HCT116 (cell line): ENCODE results near the gene HIPK2. TPM values are rescaled to one million over a fixed set of nuclear protein-coding genes. Genes with fewer than 3 reads are reported as not detected.

Source experiments
- ATAC-seq: fragments of 200-7000 bp; cut with Tn5 transposase; 2 replicates; pipeline ENCODE4 v1.9.1; 2020; ENCODE audit warnings: mild to moderate bottlenecking, moderate library complexity
- BruUV-seq: library from RNA; stranded (reverse); fragments of 400-500 nt; replicated peaks from 2 replicates; lab custom pipeline; 2021; lab: Mats Ljungman, UMichigan
- CTCF ChIA-PET: fragments of 300-600 bp; sonication (Branson Sonifier 250); formaldehyde crosslinking; loops from one replicate; lab custom pipeline; 2021; ENCODE audit warnings: antibody characterized with exemption; lab: Charles Lee
- POLR2A ChIA-PET: fragments of 300-600, 350-600 bp; sonication (Branson Sonifier 250); formaldehyde crosslinking; loops from one replicate; lab custom pipeline; 2021; ENCODE audit warnings: antibody characterized with exemption; lab: Charles Lee
- RAD21 ChIA-PET, 2 experiments: fragments of 300-600 bp; sonication (Branson Sonifier 250); formaldehyde crosslinking; loops; one replicate each; lab custom pipeline; 2023; ENCODE audit warnings: low total read pairs in 2 of 2; ENCODE audit not compliant: uncharacterized antibody in 2 of 2, unreplicated experiment in 2 of 2, low non-redundant PET in 1 of 2; lab: Charles Lee
- DNase-seq: peaks from one replicate; pipeline ENCODE4 v3.0.0-alpha.2; 2010; ENCODE audit warnings: low read depth, low spot score
- H2AFZ ChIP-seq: fragments of 200-600 bp; shearing (Covaris generic), sonication (generic); 2 replicates; pipeline ENCODE4 v1.6.1; 2017; ENCODE audit warnings: low read depth, mixed run types, mixed read lengths, antibody characterized with exemption, low read length; ENCODE audit not compliant: poor library complexity, severe bottlenecking
- H3K27ac ChIP-seq: 2 replicates; pipeline ENCODE4 v1.5.1; 2012; ENCODE audit warnings: low read depth, low read length
- H3K27me3 ChIP-seq: fragments of 200-600 bp; sonication (generic); 2 replicates; pipeline ENCODE4 v1.6.1; 2016; ENCODE audit warnings: mixed run types, low read length, mixed read lengths; ENCODE audit not compliant: insufficient read depth
- H3K36me3 ChIP-seq, 2 experiments: fragments of 200-500 bp in 1 of 2; fragments of 200-600 bp in 1 of 2; sonication (Bioruptor generic) in 1 of 2; sonication (generic) in 1 of 2; 2 replicates each; pipeline versions ENCODE4 v1.5.1 to v1.6.1; 2014 to 2016; ENCODE audit warnings: low read length in 2 of 2, inconsistent platforms in 1 of 2, mixed read lengths in 1 of 2, mixed run types in 1 of 2; ENCODE audit not compliant: insufficient read depth in 2 of 2, control insufficient read depth in 1 of 2
- H3K4me1 ChIP-seq, 2 experiments: fragments of 200-600 bp in 1 of 2; sonication (generic) in 1 of 2; 2 replicates each; pipeline versions ENCODE4 v1.5.1 to v1.6.1; 2012 to 2017; ENCODE audit warnings: low read length in 2 of 2, inconsistent platforms in 1 of 2, mild to moderate bottlenecking in 1 of 2, mixed read lengths in 1 of 2, mixed run types in 1 of 2, moderate library complexity in 1 of 2; ENCODE audit not compliant: insufficient read depth in 2 of 2, control insufficient read depth in 1 of 2
- H3K4me2 ChIP-seq: fragments of 200-600 bp; sonication (generic); 2 replicates; pipeline ENCODE4 v1.6.1; 2017; ENCODE audit warnings: mixed run types, low read length, mixed read lengths
- H3K4me3 ChIP-seq, 2 experiments: fragments of 200-600 bp in 1 of 2; sonication (generic) in 1 of 2; replicated peaks in 1 of 2; 2 replicates each; pipeline ENCODE4 v1.5.1; 2011 to 2016; ENCODE audit warnings: low read length in 2 of 2, control low read depth in 1 of 2, low read depth in 1 of 2, mild to moderate bottlenecking in 1 of 2, mixed read lengths in 1 of 2, mixed run types in 1 of 2
- H3K79me2 ChIP-seq: fragments of 200-600 bp; sonication (generic); 2 replicates; pipeline ENCODE4 v1.6.1; 2017; ENCODE audit warnings: mild to moderate bottlenecking, mixed run types, low read length, moderate library complexity, mixed read lengths; ENCODE audit not compliant: insufficient read depth
- H3K9ac ChIP-seq: fragments of 200-600 bp; sonication (generic); 2 replicates; pipeline ENCODE4 v1.6.1; 2016; ENCODE audit warnings: low read length, mixed read lengths
- H3K9me2 ChIP-seq: fragments of 200-600 bp; sonication (generic), shearing (Covaris generic); 2 replicates; pipeline ENCODE4 v1.6.1; 2017; ENCODE audit warnings: mixed run types, mild to moderate bottlenecking, moderate library complexity; ENCODE audit not compliant: insufficient read depth
- H3K9me3 ChIP-seq, 2 experiments: fragments of 200-500 bp in 1 of 2; fragments of 200-600 bp in 1 of 2; sonication (Bioruptor generic) in 1 of 2; sonication (generic) in 1 of 2; 2 replicates each; pipeline ENCODE4 v1.6.1; 2014 to 2017; ENCODE audit warnings: low read length in 2 of 2, mixed read lengths in 2 of 2, inconsistent platforms in 1 of 2, low read depth in 1 of 2, mild to moderate bottlenecking in 1 of 2, mixed run types in 1 of 2, moderate library complexity in 1 of 2; ENCODE audit not compliant: control insufficient read depth in 1 of 2, insufficient read depth in 1 of 2
- H4K20me1 ChIP-seq: fragments of 200-600 bp; sonication (generic), shearing (Covaris generic); 2 replicates; pipeline ENCODE4 v1.6.1; 2017; ENCODE audit warnings: mixed run types, mild to moderate bottlenecking, moderate library complexity; ENCODE audit not compliant: insufficient read depth
- CEBPB ChIP-seq: IDR thresholded peaks from 2 replicates; pipeline ENCODE4 v1.6.1; 2012; ENCODE audit warnings: low read depth
- EGR1 ChIP-seq: IDR thresholded peaks from 2 replicates; pipeline ENCODE4 v1.6.1; 2012; ENCODE audit warnings: low read depth
- EZH2phosphoT487 ChIP-seq: fragments of 200-600 bp; IDR thresholded peaks from 2 replicates; pipeline ENCODE4 v1.6.1; 2018; ENCODE audit warnings: antibody characterized with exemption, borderline replicate concordance
- SP1 ChIP-seq: IDR thresholded peaks from 2 replicates; pipeline ENCODE4 v1.6.1; 2012; ENCODE audit warnings: low read depth
- ZNF274 ChIP-seq: fragments of 200-500 bp; sonication (Bioruptor generic); IDR thresholded peaks from 2 replicates; pipeline ENCODE4 v1.6.1; 2014; ENCODE audit warnings: mild to moderate bottlenecking, low read depth, low read length, inconsistent platforms
- intact Hi-C: fragments of 100-400 bp; cut with micrococcal nuclease; formaldehyde crosslinking; loops from 2 replicates; pipeline ENCODE4 v1.10.0; 2022
- total RNA-seq: library from RNA; stranded (reverse); gene quantifications from one replicate; pipeline ENCODE4 v1.2.1, GENCODE V29; 2021; ENCODE audit not compliant: unreplicated experiment
- TF ChIP-seq, protein P1 (sequence below), 3 experiments: fragments of 200-600 bp in 1 of 3; sonication (generic) in 1 of 3; IDR thresholded peaks in 2 of 3; conservative IDR thresholded peaks in 1 of 3; 2 replicates each; pipeline ENCODE4 v1.5.1; 2012 to 2017; ENCODE audit warnings: low read depth in 2 of 3, low read length in 2 of 3, antibody characterized with exemption in 1 of 3, borderline replicate concordance in 1 of 3, control low read depth in 1 of 3, mild to moderate bottlenecking in 1 of 3, mixed read lengths in 1 of 3, mixed run types in 1 of 3, moderate library complexity in 1 of 3; ENCODE audit not compliant: insufficient read depth in 1 of 3
- TF ChIP-seq, protein P2 (sequence below): IDR thresholded peaks from 2 replicates; pipeline ENCODE4 v1.6.1; 2011; ENCODE audit warnings: mild to moderate bottlenecking, low read length, moderate library complexity; ENCODE audit not compliant: insufficient replicate concordance; ENCODE audit errors: extremely low read depth

HIPK2 gene
- total RNA-seq, 1 experiment from 2014 or later, result 49.5 TPM

DNA sequence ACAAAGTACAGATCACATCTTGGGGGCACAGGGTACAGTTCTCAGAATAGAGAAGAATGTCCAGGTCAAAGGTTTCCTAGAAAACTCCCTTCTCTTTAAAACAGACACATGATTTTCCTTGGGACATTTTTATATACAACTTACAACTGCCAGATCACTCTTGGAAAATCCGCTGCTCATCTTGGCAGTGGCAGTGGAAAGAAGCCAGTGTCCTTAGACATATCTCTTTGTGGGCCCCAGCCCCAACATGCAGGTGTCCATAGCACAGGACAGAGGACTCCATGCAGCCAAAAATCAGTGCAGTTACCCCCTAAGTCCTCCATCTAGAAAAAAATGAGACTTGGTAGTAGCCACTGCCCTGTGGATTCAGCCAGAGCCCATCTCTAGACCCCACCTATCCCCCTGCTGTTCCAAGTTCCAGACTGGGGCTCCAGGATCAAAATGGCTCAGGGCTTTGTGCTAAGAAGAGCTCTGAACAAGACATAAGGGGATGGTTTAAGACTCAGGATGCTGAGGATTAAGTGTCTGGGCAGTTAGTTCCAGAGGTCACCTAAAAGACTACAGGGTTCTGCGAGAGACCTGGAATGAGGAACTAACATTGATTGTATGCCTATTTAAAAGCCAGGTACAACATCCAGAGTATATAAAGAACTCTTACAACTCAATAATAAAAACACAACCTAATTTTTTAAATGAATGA, 34.4 kb downstream of the HIPK2 start:
- TF ChIP-seq EGR1, result no peak
- no peak for TF ChIP-seq SP1
- TF ChIP-seq, protein P1, sequence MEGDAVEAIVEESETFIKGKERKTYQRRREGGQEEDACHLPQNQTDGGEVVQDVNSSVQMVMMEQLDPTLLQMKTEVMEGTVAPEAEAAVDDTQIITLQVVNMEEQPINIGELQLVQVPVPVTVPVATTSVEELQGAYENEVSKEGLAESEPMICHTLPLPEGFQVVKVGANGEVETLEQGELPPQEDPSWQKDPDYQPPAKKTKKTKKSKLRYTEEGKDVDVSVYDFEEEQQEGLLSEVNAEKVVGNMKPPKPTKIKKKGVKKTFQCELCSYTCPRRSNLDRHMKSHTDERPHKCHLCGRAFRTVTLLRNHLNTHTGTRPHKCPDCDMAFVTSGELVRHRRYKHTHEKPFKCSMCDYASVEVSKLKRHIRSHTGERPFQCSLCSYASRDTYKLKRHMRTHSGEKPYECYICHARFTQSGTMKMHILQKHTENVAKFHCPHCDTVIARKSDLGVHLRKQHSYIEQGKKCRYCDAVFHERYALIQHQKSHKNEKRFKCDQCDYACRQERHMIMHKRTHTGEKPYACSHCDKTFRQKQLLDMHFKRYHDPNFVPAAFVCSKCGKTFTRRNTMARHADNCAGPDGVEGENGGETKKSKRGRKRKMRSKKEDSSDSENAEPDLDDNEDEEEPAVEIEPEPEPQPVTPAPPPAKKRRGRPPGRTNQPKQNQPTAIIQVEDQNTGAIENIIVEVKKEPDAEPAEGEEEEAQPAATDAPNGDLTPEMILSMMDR (IDR thresholded peaks at IDR 0.05 in 2 of 3, conservative IDR thresholded peaks at IDR 0.05 in 1 of 3; ENCODE audit: borderline replicate concordance in 1 of 3, insufficient read depth in 1 of 3, low read depth in 2 of 3, low read length in 2 of 3), result no peak
- TF ChIP-seq CEBPB, result no peak
- H3K79me2 ChIP-seq, result peaks cover 70% of the 10 kb centered on the region
- BruUV-seq, result no TSS peak
- no peak overlapping the region for H3K4me2 ChIP-seq
- H3K9me3 ChIP-seq, result no peaks in the 10 kb centered on the region
- no peaks in the 10 kb centered on the region for H4K20me1 ChIP-seq
- H3K4me1 ChIP-seq, result no peaks in the 10 kb centered on the region
- H2AFZ ChIP-seq, result no peak overlapping the region
- ChIA-PET RAD21 (interaction anchor here in 1 of 2 experiments (0.6 kb wide), 1 partner anchor 655 kb away, joined by 6 read pairs; the partner anchor contains the start of gene SLC37A3), POLR2A (no interaction called here), CTCF (no interaction called here)
- intact Hi-C loops, result no loop called here
- H3K9me2 ChIP-seq, result no peaks in the 10 kb centered on the region
- no peaks in the 10 kb centered on the region for H3K36me3 ChIP-seq
- no peak overlapping the region for H3K9ac ChIP-seq
- ATAC-seq (no peak), DNase-seq (no peak)
- no peak overlapping the region for H3K27ac ChIP-seq
- no peak overlapping the region for H3K4me3 ChIP-seq
- H3K27me3 ChIP-seq, result no peaks in the 10 kb centered on the region

DNA sequence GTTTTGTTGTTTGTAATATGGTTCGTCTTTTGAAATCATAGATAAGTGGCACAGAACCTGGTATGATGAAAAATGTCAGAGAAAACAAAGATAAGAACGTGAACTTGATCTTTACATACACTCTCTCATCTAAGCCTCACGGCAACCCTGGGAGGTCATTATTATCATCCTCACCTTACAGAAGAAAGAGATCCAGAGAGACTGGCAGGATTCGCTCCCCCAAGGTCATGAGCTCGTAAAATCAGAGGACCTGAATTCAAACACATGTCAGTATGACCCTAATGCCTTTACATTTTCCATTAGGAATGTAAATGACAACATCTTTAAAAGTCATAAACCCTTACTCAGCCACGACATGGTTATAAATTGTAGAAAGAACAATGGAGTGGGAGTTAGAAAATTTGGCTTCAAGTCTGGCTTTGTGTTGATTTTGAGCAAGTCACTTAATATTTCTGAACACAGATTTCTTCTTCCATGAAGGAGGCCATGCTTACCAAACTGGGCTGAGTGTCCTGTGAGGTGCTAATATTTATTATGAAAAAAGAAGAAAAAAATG, 35.9 kb downstream of the HIPK2 start:
- H2AFZ ChIP-seq, result no peak overlapping the region
- no peaks in the 10 kb centered on the region for H3K36me3 ChIP-seq
- intact Hi-C loops, result no loop called here
- ATAC-seq (no peak), DNase-seq (no peak)
- no peaks in the 10 kb centered on the region for H3K9me3 ChIP-seq
- H3K9me2 ChIP-seq, result no peaks in the 10 kb centered on the region
- RAD21 ChIA-PET, result no interaction called here
- no peaks in the 10 kb centered on the region for H3K4me1 ChIP-seq
- H3K27ac ChIP-seq, result no peak overlapping the region
- peaks cover 65% of the 10 kb centered on the region for H3K79me2 ChIP-seq
- POLR2A ChIA-PET, result no interaction called here
- no peaks in the 10 kb centered on the region for H3K27me3 ChIP-seq
- no TSS peak for BruUV-seq
- H3K4me3 ChIP-seq, result no peak overlapping the region
- H3K4me2 ChIP-seq, result no peak overlapping the region
- CTCF ChIA-PET, result no interaction called here
- H3K9ac ChIP-seq, result no peak overlapping the region
- no peaks in the 10 kb centered on the region for H4K20me1 ChIP-seq
- TF ChIP-seq EGR1 (no peak), EZH2phosphoT487 (no peak), ZNF274 (no peak)
- TF ChIP-seq, protein P1 (IDR thresholded peaks at IDR 0.05 in 2 of 3, conservative IDR thresholded peaks at IDR 0.05 in 1 of 3; ENCODE audit: borderline replicate concordance in 1 of 3, insufficient read depth in 1 of 3, low read depth in 2 of 3, low read length in 2 of 3), result no peak
- TF ChIP-seq, protein P2, sequence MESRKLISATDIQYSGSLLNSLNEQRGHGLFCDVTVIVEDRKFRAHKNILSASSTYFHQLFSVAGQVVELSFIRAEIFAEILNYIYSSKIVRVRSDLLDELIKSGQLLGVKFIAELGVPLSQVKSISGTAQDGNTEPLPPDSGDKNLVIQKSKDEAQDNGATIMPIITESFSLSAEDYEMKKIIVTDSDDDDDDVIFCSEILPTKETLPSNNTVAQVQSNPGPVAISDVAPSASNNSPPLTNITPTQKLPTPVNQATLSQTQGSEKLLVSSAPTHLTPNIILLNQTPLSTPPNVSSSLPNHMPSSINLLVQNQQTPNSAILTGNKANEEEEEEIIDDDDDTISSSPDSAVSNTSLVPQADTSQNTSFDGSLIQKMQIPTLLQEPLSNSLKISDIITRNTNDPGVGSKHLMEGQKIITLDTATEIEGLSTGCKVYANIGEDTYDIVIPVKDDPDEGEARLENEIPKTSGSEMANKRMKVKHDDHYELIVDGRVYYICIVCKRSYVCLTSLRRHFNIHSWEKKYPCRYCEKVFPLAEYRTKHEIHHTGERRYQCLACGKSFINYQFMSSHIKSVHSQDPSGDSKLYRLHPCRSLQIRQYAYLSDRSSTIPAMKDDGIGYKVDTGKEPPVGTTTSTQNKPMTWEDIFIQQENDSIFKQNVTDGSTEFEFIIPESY, result no peak
